GM18526 (cell line): Measurements from ENCODE around the gene CMTM1.

Experiments used
- POLR2A ChIP-seq: IDR thresholded peaks from 3 replicates; pipeline ENCODE4 v1.6.1; 2011; ENCODE audit not compliant: insufficient read length; ENCODE audit errors: extremely low read depth

CMTM1 gene

DNA sequence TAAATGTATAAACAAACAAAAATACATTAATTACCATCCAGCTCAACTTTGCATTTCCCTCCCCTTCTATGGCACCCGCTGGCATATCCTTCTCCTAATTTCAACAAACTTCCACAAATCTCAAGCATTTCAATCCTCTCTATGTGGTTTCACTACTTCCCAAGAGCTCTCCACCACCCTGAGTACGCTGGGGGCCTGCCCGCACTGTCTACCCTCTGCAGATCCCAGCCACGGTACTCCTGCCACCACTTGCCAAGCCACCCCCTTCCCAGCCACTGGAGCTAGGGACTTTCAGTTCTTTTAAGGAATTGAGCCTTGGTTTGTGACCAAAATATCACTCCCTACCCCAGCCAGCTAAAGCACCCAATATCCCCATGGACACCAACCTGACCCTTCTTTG lies 18.2 kb upstream of the CMTM1 start:
- no peak for TF ChIP-seq POLR2A

DNA sequence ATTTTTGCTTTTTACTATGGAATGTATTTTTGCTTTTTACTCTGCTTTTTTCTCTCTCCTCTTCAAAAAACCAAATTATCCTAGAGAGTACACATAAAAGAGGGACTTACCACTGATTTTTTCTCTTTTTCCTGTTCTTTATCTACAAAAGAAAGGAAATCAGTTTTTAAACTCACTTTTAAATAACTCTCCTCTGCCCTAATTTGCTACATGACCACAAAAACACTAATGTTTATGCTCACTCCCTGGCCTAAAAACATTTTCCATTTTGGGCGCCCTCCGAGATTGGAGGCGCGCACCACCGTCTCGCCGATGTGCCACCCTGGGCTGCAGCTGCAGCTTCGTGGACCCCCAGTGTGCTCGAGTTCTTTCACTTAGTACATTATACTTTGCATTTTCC lies 17.4 kb upstream of the CMTM1 start:
- no peak for TF ChIP-seq POLR2A

DNA sequence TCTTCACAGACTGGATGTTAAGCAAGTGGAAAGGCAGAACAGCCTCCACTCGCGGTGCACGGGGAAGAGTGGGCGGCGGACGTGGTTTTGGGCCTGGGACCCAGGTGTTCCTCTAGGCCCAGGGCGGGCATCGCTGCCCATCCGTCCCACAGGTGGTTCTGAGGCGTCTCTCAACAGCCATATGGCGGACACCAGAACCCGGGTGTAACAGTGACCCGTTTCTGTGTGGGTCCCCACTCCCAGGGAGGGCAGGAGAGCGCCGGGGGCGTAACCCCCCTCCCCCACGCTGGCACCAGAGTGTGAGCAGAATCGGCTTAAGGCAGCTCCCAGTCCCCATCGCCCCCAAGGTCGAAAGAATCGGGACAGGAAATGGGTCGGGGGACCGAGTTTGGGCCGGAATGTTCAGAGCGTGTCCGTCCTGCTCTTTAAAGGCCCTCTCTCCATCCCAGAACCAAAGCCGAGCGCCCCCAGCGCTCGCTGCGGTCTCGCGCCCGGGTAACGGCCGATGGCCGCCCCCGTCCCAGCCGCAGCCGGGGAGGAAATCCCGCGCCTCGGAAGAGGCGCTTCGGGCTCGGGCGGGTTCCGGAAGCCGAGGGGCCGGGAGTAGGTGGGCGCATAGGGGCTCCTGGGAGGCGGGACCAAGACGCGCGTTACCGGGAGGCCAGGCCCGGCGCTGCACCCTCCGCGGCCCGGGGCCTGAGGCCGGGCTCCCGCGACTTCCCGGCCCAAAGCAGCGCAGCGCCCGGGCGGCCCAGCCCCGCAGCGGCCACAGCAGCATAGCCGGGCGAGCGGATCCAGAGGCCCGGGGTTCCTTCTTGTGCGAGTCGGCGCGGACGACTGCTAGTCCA lies 16.7 kb upstream of the CMTM1 start, which contains the start of gene TK2:
Gene TK2 (minus strand): TSS at position 839 of the 848 bp plus-strand sequence. CDS start 61 bp downstream, at position 778.
- TF ChIP-seq POLR2A = no peak

DNA sequence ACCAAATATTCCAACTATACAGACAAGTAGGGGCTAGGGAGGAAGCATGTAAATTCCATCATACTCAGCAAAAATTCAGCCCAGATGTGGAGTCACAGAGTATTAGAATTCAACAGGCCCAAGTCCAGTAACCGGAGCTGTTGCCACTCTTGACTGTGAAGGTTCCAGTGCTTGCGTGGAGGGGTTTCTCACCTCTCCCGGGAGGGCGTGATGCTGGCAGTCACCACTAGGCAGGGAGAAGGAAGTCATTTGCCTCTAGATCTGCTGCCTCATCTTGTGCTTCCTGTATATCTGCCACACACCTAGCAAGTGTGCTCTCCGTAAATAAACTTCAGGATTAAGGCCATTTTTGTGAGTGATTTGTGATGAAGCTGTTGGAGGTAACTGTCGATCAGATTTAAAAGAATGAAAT lies 14.9 kb upstream of the CMTM1 start:
- TF ChIP-seq POLR2A = no peak

DNA sequence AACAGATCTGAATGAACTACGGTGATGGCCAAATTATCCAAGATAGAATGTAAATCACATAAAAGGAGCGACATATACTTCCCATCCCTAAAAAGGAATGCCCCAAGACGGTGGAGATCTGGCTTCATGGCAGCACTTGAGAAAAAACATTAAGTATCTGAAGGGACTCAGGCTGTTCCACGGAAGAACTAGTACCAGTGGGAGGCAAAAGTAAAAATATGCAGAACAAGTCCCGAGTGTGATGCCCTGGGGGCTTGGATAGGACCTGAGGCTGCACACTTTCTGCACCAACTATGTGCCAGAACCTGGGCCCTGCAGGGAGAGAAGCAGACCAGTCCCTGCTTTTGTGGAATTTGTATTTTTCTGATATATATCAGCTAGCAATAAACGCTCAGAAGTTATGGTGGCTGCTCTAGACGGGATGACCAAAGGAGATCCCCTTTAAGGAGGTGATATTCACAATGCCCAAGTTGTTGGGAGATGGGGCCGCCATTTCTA lies 14.4 kb upstream of the CMTM1 start:
- TF ChIP-seq POLR2A = no peak

DNA sequence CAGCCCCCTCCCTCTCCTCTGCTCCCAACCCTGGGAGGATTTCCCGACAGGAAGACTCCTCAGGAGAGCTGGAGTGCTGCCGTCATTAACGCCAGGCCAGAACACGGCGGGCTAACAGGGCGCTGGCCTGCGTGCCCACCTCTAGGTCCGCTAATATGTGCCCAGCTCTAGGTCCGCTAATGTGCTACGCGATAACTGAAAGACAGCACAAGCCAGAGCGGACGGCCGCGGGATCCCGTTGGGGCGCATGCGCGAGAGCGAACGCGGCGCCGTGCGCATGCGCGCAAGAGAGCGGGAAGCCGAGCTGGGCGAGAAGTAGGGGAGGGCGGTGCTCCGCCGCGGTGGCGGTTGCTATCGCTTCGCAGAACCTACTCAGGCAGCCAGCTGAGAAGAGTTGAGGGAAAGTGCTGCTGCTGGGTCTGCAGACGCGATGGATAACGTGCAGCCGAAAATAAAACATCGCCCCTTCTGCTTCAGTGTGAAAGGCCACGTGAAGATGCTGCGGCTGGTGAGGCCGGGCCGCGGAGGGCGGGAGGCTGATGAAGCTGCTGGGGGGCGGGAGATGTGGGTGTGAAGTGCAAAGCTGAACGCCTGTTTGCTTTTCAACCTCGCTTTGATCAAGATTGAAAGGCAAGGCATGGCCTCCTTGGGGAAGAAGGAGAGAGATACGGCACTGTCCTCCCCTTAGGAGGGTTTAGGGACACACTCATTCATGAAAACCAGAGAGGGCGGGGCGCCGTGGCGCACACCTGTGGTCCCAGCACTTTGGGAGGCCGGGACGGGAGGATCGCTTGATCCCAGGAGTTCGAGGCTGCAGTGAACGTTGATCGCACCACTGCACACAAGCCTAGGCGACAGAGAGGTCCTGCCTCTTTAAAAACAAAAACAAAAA lies 13.7 kb upstream of the CMTM1 start, which contains the start of gene CKLF:
Gene CKLF (plus strand): TSS at position 291 of the 892 bp plus-strand sequence. CDS start 140 bp downstream, at position 431.
- TF ChIP-seq POLR2A = peak; percentile 72

DNA sequence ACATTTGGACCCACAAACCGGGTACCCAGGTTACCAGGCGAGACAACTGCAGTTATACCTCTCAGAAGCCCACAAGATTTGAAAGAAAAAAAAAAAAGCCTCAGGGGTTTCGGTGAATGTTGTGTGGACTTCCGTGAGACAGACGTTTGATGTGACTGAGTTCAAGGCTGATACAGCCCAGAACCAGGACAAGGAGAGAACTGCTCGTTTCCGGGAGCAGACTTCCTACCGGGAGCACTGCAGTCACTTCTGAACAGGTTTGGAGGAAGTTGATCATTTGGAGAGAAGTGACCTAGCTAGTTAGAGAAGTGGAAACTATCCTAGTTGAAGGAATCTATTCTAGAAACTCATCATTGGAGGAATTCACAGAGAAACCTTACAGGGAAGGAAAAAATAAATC lies 13.0 kb upstream of the CMTM1 start:
- no peak for TF ChIP-seq POLR2A

DNA sequence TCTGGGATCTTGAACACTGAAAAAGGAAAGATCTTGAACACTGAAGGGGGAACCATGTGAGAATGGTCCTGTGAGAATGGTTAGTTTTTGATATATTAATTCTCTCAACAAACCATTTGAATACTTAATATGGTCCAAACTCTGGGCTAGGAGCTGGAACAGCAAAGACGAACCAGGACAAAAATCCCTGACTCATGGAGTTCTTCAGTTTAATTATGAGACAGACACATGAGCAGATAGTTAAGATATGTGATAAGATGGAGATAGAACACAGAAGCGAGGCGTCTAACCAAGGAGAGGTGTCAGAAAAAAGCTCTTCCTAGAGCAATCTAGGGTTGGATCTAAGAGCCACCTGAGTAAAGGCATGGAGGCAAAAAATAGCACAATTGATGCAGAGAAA lies 12.2 kb upstream of the CMTM1 start:
- TF ChIP-seq POLR2A = no peak

DNA sequence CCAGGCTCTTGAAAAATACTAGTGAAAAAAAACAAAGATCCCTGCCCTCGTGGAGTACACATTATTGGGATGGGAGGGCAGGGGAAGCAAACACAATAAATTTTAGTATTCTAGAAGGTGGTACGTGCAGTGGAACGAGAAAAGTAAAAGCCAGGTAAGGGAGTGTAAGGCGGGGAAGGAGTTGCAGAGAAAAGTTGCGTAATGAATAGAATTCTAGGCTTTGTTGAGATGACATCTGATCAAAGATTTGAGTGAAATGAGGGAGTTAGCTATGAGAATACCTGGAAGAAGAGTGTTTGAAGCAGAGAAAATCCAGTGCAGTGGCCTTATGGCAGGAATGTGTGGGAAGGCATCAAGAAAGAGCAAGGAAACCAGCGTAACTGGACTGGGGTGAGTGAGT lies 11.7 kb upstream of the CMTM1 start:
- TF ChIP-seq POLR2A = no peak

DNA sequence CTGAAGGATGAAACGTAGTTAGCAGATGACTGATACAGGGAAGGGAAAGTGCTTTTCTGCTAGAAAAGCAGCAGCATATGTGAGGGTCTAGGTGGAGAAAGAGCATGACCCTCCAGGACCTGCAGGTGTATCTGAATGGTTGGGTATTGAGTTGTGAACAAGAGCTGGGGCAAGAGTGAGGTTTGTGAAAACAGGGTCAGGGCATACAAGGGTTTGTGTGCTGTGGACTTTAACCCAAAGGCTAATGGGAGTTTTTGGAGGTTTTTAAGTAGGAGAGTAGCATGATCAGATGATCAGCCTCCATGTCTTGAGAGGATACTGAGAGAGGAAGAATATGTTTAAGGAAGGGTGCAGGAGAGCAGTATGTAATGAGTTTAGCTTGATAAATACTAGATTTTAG lies 6.1 kb upstream of the CMTM1 start:
- no peak for TF ChIP-seq POLR2A

DNA sequence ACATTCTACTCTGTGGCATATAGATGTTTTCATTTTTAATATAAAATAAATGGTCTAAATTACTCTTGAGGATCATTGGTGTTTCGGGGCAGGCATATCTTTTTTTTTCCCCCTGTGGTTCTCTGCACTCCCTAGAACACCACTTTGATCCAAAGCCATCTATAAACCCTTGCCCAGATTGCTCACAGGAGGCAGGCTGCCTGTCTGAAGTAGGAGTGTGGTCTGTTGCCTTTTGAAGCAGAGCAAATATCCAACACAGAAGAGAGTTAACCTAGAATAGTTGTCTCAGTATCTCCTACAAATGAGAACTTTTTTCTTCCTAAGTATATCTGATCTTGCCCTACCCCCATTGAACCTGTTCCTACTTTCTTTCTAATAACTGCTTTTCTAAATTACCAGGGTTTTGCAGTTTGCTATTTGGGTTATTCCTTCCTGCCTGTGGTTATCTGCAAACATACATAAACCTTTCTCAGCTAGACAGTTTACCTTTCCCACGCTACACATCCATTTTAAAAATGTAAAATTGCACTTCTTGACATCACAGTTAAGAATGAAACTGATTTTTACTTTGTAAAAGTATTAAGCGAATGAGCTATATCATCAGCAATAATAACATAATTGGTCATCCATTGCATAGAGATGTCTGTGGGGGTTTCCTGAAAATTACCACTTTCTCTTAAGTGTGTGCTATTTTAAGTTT lies 4.7 kb upstream of the CMTM1 start:
- TF ChIP-seq POLR2A = no peak

DNA sequence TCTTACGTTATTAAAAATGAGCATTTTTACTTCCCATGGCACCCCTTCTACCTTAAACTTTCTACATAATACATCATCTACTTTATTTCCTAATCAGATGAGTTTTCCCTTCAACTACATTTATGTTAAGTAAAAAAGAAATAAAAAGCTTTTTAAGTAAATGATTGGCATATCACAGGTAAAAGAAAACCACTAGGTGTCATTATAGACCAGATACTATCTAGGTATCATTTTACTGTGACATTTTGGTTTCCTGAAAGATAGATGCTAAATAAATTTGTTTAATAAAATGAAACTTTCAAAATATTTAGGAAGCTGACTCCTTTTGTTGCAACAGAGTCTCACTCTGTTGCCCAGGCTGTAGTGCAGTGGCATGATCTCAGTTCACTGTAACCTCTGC lies 3.8 kb upstream of the CMTM1 start:
- no peak for TF ChIP-seq POLR2A

DNA sequence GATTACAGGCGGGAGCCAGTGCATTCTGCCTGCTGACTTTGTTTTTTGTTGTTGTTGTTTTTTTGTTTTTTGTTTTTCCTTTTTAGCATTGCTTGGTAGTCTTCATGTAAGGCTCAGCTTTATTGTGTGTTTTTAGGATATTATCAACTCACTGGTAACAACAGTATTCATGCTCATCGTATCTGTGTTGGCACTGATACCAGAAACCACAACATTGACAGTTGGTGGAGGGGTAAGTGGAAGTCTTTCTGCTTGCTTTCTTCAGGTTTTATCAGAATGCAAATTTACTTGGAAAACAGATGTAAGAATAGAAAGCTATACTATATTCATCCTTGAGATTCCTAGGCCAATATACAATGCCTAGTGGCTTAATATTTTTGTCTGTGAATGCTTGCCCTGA lies 3.3 kb upstream of the CMTM1 start:
- no peak for TF ChIP-seq POLR2A

DNA sequence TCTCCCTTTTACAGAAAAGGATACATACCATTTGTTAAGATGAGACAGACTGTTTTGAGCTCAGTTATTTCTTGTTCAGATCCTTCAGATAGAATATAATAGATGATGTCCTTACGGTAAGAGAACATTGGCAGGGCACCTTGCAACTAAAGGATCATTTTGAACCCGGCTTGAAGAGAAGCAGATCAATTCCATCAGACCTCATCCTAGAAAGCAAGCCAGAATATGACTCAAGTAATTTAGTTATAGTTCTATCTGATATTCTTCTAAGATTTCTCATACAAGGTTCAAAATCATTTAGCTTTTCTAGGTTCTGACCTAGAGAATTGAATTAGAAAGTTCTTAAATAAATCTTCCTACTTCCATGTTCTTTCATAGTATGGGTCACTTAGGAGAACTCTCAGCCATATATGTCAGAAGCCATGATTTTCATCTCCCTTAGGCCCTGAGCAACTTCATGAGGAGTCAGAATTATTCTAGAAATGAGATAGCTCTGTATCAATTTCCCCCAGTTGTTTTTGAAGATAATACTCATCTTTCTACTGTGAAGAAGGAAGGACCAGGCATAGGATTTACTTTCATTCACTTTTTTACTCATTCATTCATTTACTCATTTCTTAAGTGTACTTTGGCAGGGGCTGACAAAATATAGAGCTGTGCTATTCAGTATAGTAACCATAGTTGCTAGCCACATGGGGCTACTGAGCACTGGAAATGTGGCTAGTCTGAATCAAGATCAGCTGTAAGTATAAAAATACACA lies 2.5 kb upstream of the CMTM1 start:
- TF ChIP-seq POLR2A = no peak
